SK-N-SH treated with all-trans-retinoic acid at 6 μM for 48 hours (cell line): Measurements from ENCODE around the gene RPRML.

Experiments
- ATAC-seq: fragments of 200-7000 bp; cut with Tn5 transposase; 3 replicates; pipeline ENCODE4 v1.9.1; 2020; ENCODE audit warnings: mild to moderate bottlenecking, moderate library complexity
- BACH2 ChIP-seq: fragments of 250-450 bp; sonication (Bioruptor Pico); IDR thresholded peaks from 2 replicates; pipeline ENCODE4 v1.9.0; 2021; ENCODE audit warnings: mild to moderate bottlenecking, borderline replicate concordance
- CREB5 ChIP-seq: fragments of 250-450 bp; sonication (Bioruptor Pico); IDR thresholded peaks from 2 replicates; pipeline ENCODE4 v1.5.1; 2020; ENCODE audit warnings: low read depth, mild to moderate bottlenecking, moderate library complexity
- CSDC2 ChIP-seq: fragments of 250-450 bp; sonication (Bioruptor Pico); IDR thresholded peaks from 2 replicates; pipeline ENCODE4 v1.5.0; 2020; ENCODE audit warnings: mild to moderate bottlenecking, moderate library complexity
- CSRNP3 ChIP-seq: fragments of 250-450 bp; sonication (Bioruptor Pico); IDR thresholded peaks from 2 replicates; pipeline ENCODE4 v1.5.1; 2021; ENCODE audit warnings: mild to moderate bottlenecking, moderate library complexity
- ESRRG ChIP-seq: fragments of 250-450 bp; sonication (Bioruptor Pico); IDR thresholded peaks from 2 replicates; pipeline ENCODE4 v1.6.1; 2021; ENCODE audit warnings: mild to moderate bottlenecking
- GLIS3 ChIP-seq: fragments of 250-450 bp; sonication (Bioruptor Pico); IDR thresholded peaks from 2 replicates; pipeline ENCODE4 v1.5.0; 2020; ENCODE audit warnings: mild to moderate bottlenecking, moderate library complexity
- ISL1 ChIP-seq: fragments of 250-450 bp; sonication (Bioruptor Pico); IDR thresholded peaks from 2 replicates; pipeline ENCODE4 v2.1.2; 2022; ENCODE audit warnings: mild to moderate bottlenecking, moderate library complexity
- OSR1 ChIP-seq: fragments of 250-450 bp; sonication (Bioruptor Pico); IDR thresholded peaks from 2 replicates; pipeline ENCODE4 v1.8.0; 2022; ENCODE audit warnings: moderate library complexity, mild to moderate bottlenecking, inconsistent platforms
- RARB ChIP-seq: fragments of 250-450 bp; sonication (Bioruptor Pico); IDR thresholded peaks from 2 replicates; pipeline ENCODE4 v1.8.0; 2021; ENCODE audit warnings: mild to moderate bottlenecking, moderate library complexity
- SNAI2 ChIP-seq: fragments of 250-450 bp; sonication (Bioruptor Pico); IDR thresholded peaks from 2 replicates; pipeline ENCODE4 v1.5.0; 2020; ENCODE audit warnings: mild to moderate bottlenecking, moderate library complexity
- TOX ChIP-seq: fragments of 250-450 bp; sonication (Bioruptor Pico); IDR thresholded peaks from 2 replicates; pipeline ENCODE4 v1.8.0; 2021; ENCODE audit warnings: mild to moderate bottlenecking, moderate library complexity, borderline replicate concordance
- ZFP3 ChIP-seq: fragments of 250-450 bp; sonication (Bioruptor Pico); IDR thresholded peaks from 2 replicates; pipeline ENCODE4 v1.5.0; 2020; ENCODE audit warnings: mild to moderate bottlenecking, moderate library complexity
- ZFP30 ChIP-seq: fragments of 450-650 bp; formaldehyde crosslinking; IDR thresholded peaks from 2 replicates; pipeline ENCODE4 v1.5.0; 2022; ENCODE audit warnings: mild to moderate bottlenecking, moderate library complexity
- ZNF565 ChIP-seq: fragments of 450-650 bp; formaldehyde crosslinking; conservative IDR thresholded peaks from 2 replicates; pipeline ENCODE4 v1.5.0; 2020; ENCODE audit warnings: low read depth, mild to moderate bottlenecking, moderate library complexity
- ZNF8 ChIP-seq: fragments of 450-650 bp; formaldehyde crosslinking; IDR thresholded peaks from 2 replicates; pipeline ENCODE4 v1.5.0; 2020; ENCODE audit warnings: mild to moderate bottlenecking, moderate library complexity
- TF ChIP-seq, protein P1 (sequence below): fragments of 250-450 bp; sonication (Bioruptor Pico); IDR thresholded peaks from 2 replicates; pipeline ENCODE4 v1.8.0; 2020; ENCODE audit warnings: mild to moderate bottlenecking, moderate library complexity, borderline replicate concordance
- TF ChIP-seq, protein P2 (sequence below): fragments of 250-450 bp; sonication (Bioruptor Pico); IDR thresholded peaks from 2 replicates; pipeline ENCODE4 v1.5.0; 2020; ENCODE audit warnings: mild to moderate bottlenecking, moderate library complexity
- TF ChIP-seq, protein P3 (sequence below): fragments of 250-450 bp; sonication (Bioruptor Pico); IDR thresholded peaks from 2 replicates; pipeline ENCODE4 v1.8.0; 2021; ENCODE audit warnings: low read depth, mild to moderate bottlenecking, moderate library complexity, borderline replicate concordance

RPRML gene

DNA sequence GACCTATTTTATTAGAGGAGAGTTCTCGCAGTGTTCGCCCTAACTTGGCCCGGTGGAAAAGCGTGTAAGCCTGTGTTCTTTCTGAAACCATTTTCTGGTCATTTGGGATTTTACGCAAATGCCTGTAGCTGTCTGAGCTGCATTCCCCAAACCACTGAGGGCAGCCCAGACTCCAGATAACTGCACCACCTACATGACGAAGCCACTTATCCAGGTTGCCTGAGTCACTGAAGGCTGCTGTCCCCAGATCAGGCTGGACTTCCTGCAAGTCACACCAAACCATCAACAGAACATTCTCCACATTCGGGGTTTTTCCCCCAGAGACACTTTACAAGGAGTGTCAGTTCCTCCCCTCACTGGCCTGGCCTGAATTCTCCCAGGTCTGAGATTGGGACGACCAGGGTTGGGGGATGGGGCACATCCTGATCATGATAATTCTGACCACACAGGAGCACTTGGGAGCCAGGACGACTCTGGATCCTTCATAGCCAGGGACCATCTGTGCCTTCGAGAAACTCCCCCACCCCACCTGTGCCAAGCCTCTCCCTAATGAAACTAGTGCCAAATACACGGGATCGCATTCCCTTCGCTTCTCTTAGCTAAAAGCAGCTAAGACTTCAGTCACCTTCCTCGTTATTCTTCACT lies 2.3 kb downstream of the RPRML start (continued):
- TF ChIP-seq, protein P1, sequence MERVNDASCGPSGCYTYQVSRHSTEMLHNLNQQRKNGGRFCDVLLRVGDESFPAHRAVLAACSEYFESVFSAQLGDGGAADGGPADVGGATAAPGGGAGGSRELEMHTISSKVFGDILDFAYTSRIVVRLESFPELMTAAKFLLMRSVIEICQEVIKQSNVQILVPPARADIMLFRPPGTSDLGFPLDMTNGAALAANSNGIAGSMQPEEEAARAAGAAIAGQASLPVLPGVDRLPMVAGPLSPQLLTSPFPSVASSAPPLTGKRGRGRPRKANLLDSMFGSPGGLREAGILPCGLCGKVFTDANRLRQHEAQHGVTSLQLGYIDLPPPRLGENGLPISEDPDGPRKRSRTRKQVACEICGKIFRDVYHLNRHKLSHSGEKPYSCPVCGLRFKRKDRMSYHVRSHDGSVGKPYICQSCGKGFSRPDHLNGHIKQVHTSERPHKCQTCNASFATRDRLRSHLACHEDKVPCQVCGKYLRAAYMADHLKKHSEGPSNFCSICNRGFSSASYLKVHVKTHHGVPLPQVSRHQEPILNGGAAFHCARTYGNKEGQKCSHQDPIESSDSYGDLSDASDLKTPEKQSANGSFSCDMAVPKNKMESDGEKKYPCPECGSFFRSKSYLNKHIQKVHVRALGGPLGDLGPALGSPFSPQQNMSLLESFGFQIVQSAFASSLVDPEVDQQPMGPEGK (CRISPR knock-in tag), result no peak
- TF ChIP-seq SNAI2 (CRISPR knock-in tag) (no peak), ZFP3 (CRISPR knock-in tag) (no peak), ZNF565 (CRISPR knock-in tag) (no peak), CREB5 (no peak)

GRCh38 chr17:46975287-46975686 lies 3.8 kb downstream of the RPRML start:
- TF ChIP-seq, protein P2, sequence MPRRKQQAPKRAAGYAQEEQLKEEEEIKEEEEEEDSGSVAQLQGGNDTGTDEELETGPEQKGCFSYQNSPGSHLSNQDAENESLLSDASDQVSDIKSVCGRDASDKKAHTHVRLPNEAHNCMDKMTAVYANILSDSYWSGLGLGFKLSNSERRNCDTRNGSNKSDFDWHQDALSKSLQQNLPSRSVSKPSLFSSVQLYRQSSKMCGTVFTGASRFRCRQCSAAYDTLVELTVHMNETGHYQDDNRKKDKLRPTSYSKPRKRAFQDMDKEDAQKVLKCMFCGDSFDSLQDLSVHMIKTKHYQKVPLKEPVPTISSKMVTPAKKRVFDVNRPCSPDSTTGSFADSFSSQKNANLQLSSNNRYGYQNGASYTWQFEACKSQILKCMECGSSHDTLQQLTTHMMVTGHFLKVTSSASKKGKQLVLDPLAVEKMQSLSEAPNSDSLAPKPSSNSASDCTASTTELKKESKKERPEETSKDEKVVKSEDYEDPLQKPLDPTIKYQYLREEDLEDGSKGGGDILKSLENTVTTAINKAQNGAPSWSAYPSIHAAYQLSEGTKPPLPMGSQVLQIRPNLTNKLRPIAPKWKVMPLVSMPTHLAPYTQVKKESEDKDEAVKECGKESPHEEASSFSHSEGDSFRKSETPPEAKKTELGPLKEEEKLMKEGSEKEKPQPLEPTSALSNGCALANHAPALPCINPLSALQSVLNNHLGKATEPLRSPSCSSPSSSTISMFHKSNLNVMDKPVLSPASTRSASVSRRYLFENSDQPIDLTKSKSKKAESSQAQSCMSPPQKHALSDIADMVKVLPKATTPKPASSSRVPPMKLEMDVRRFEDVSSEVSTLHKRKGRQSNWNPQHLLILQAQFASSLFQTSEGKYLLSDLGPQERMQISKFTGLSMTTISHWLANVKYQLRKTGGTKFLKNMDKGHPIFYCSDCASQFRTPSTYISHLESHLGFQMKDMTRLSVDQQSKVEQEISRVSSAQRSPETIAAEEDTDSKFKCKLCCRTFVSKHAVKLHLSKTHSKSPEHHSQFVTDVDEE (CRISPR knock-in tag), result no peak
- TF ChIP-seq BACH2 (no peak), ESRRG (CRISPR knock-in tag) (no peak), GLIS3 (CRISPR knock-in tag) (no peak), RARB (CRISPR knock-in tag) (no peak), TOX (CRISPR knock-in tag) (no peak), ZFP30 (CRISPR knock-in tag) (no peak), ZNF8 (CRISPR knock-in tag) (no peak), OSR1 (CRISPR knock-in tag) (no peak), SNAI2 (CRISPR knock-in tag) (no peak), CSDC2 (no peak), ISL1 (CRISPR knock-in tag) (no peak)
- TF ChIP-seq, protein P3, sequence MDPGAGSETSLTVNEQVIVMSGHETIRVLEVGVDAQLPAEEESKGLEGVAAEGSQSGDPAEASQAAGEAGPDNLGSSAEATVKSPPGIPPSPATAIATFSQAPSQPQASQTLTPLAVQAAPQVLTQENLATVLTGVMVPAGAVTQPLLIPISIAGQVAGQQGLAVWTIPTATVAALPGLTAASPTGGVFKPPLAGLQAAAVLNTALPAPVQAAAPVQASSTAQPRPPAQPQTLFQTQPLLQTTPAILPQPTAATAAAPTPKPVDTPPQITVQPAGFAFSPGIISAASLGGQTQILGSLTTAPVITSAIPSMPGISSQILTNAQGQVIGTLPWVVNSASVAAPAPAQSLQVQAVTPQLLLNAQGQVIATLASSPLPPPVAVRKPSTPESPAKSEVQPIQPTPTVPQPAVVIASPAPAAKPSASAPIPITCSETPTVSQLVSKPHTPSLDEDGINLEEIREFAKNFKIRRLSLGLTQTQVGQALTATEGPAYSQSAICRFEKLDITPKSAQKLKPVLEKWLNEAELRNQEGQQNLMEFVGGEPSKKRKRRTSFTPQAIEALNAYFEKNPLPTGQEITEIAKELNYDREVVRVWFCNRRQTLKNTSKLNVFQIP, result no peak
- no peak for ATAC-seq

DNA sequence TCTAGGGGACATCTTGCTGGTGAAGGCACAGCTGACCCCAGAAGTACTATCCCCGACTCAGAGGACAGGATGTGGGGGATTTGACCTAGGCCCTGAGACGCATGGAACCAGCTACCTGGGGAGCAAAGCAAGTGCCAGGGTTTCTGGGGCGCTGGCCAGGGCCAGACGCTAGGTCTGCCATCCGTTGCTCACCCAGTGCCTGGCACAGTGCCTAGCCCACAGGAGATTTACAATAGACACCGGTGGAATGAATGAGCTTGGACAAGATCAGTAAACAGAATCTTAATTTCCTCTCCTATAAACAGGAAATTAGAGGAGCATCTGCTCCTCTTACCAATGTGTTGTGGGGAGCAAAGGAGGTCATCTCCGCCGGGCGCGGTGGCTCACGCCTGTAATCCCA lies 5.0 kb downstream of the RPRML start:
- no peak for ATAC-seq
- no peak for TF ChIP-seq ZNF8 (CRISPR knock-in tag)
- TF ChIP-seq, protein P1 (CRISPR knock-in tag), result no peak
- no peak for TF ChIP-seq CSRNP3
- no peak for TF ChIP-seq ZNF565 (CRISPR knock-in tag)
- TF ChIP-seq, protein P2 (CRISPR knock-in tag), result no peak
